ENCODE measurements around the gene HMGCL.
A peak's percentile ranks its signal among the peaks of the same experiment; 100 is the strongest.
"Not testable (repeated sequence)": the region's sequence is repeated elsewhere in the genome, so short reads cannot be mapped to it uniquely, and the experiment has no call there.

Gene HMGCL

GRCh38 chr1:23809751-23810171 is 15.5 kb downstream of the HMGCL start:
- no peak overlapping the region for H3K4me3 ChIP-seq (ENCODE audit: low read depth, low read length)

GRCh38 chr1:23807453-23807852 is 17.8 kb downstream of the HMGCL start:
- TF ChIP-seq CTCF (IDR thresholded peaks at IDR 0.05; ENCODE audit: low read depth, low read length) = no peak
- H3K4me3 ChIP-seq (ENCODE audit: low read depth, low read length) = no peak overlapping the region

More at GRCh38 chr1:23809751-23810171, 15.5 kb downstream of the HMGCL start:
- peak; percentile 90 for TF ChIP-seq CTCF (IDR thresholded peaks at IDR 0.05; ENCODE audit: low read depth, low read length)

- no peak for TF ChIP-seq CTCF (IDR thresholded peaks at IDR 0.05; ENCODE audit: low read depth, low read length)
- H3K4me3 ChIP-seq (ENCODE audit: low read depth, low read length) = no peak overlapping the region
Observed at GRCh38 chr1:23806280-23806679, 18.9 kb downstream of the HMGCL start.

- no peak overlapping the region for H3K4me3 ChIP-seq (ENCODE audit: low read depth, low read length)
- TF ChIP-seq CTCF (IDR thresholded peaks at IDR 0.05; ENCODE audit: low read depth, low read length) = no peak
Observed at GRCh38 chr1:23805025-23805424, 20.2 kb downstream of the HMGCL start.

GRCh38 chr1:23804183-23804835 is 20.9 kb downstream of the HMGCL start:
- no peak for TF ChIP-seq CTCF (IDR thresholded peaks at IDR 0.05; ENCODE audit: low read depth, low read length)

GRCh38 chr1:23803674-23804073 is 21.6 kb downstream of the HMGCL start:
- no peak for TF ChIP-seq CTCF (IDR thresholded peaks at IDR 0.05; ENCODE audit: low read depth, low read length)
- no peak overlapping the region for H3K4me3 ChIP-seq (ENCODE audit: low read depth, low read length)

More at GRCh38 chr1:23804183-23804835, 20.9 kb downstream of the HMGCL start:
- no peak overlapping the region for H3K4me3 ChIP-seq (ENCODE audit: low read depth, low read length)

- not testable (repeated sequence) for H3K4me3 ChIP-seq (ENCODE audit: low read depth, low read length)
Observed at GRCh38 chr1:23802809-23803342, 22.4 kb downstream of the HMGCL start.

- no peak overlapping the region for H3K4me3 ChIP-seq (ENCODE audit: low read depth, low read length)
- no peak for TF ChIP-seq CTCF (IDR thresholded peaks at IDR 0.05; ENCODE audit: low read depth, low read length)
Observed at GRCh38 chr1:23801876-23802275, 23.4 kb downstream of the HMGCL start.
